Measurements from ENCODE around the gene CHCHD3.

The CHCHD3 gene

DNA sequence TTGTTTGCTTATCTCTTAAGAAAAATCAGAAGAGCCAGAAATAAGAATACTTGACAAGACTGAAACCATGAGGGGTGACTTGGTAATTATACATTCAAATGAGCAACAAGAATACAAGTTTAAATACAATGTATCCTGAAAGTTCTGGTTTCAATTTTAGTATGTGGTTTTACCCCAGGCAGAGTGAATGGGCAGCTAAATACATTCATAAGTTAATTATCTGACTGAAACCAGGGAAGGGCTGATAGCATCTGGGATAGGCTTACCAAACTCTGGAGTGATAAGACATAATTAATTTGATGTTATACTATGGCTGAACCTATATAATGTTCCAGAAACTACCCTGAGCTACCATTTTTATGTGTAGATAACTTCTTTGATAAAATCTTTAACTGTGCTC lies 253.4 kb downstream of the CHCHD3 start:
- no peak overlapping the region for H3K9ac ChIP-seq
- H3K36me3 ChIP-seq (ENCODE audit: insufficient read depth), result no peaks in the 10 kb centered on the region
- TF ChIP-seq CTCF (conservative IDR thresholded peaks at IDR 0.05; ENCODE audit: low read depth, low read length), result no peak
- H2AFZ ChIP-seq (ENCODE audit: low read depth), result no peak overlapping the region
- H4K20me1 ChIP-seq (ENCODE audit: insufficient read depth), result no peaks in the 10 kb centered on the region
- H3K27ac ChIP-seq, result no peak overlapping the region
- H3K4me3 ChIP-seq (IDR thresholded peaks at IDR 0.05; ENCODE audit: insufficient read depth, low read depth, low read length), result no peak overlapping the region
- H3K79me2 ChIP-seq (ENCODE audit: insufficient read depth, low read depth), result no peaks in the 10 kb centered on the region
- no peaks in the 10 kb centered on the region for H3K27me3 ChIP-seq (ENCODE audit: insufficient read depth, low read depth)
- peaks cover 22% of the 10 kb centered on the region for H3K4me1 ChIP-seq (ENCODE audit: low read depth, poor library complexity, severe bottlenecking)
- no peak overlapping the region; the same call in 1 of the 2 replicates for H3K4me2 ChIP-seq

DNA sequence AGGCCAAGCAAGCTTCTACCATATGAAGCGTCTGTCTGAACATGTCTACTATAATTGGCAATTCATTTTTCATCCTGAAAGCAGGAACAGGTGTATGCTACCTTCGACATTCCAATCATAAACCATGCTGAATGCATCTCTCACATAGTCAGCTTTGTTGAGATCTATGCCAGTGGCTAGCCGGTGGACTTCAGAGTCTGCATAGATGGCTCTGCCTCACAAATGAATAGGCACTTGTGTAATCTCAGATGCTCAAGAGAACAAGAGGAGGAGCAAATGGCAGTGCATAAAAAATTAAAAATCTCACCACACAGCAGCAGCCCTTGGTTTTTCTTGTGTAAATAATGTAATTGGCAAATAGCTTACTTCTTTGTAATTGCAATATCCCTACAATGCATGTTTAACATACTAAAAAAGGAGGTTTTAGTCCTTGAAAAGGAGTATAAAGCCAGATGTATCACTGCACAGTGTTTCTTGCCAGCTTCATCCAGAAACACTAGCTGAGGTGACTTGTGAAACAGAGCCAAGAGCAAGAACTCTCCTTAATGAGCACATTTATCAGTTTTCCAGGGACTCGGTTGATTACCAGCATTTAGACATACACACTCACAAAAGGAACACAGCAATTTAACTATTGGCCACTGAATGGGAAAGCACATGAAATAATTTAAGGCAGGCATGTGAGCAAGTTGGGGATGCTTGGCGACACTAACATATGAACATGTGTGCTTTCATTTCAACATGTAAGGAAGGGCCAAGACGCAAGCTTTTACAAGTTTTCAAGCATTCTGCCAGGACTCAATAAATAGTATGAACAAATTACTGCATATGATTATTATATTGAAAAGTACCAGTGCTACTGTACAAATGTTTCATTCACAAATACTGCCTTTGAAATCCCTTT lies 255.7 kb downstream of the CHCHD3 start:
- no peaks in the 10 kb centered on the region for H4K20me1 ChIP-seq (ENCODE audit: insufficient read depth)
- H3K9ac ChIP-seq, result no peak overlapping the region
- H3K4me2 ChIP-seq, result no peak overlapping the region
- peaks cover 22% of the 10 kb centered on the region for H3K4me1 ChIP-seq (ENCODE audit: low read depth, poor library complexity, severe bottlenecking)
- no peaks in the 10 kb centered on the region for H3K36me3 ChIP-seq (ENCODE audit: insufficient read depth)
- H3K79me2 ChIP-seq (ENCODE audit: insufficient read depth, low read depth), result no peaks in the 10 kb centered on the region
- H3K27me3 ChIP-seq (ENCODE audit: insufficient read depth, low read depth), result no peaks in the 10 kb centered on the region
- H2AFZ ChIP-seq (ENCODE audit: low read depth), result no peak overlapping the region
- no peak for TF ChIP-seq CTCF (conservative IDR thresholded peaks at IDR 0.05; ENCODE audit: low read depth, low read length)
- H3K27ac ChIP-seq, result no peak overlapping the region
- no peak overlapping the region for H3K4me3 ChIP-seq (IDR thresholded peaks at IDR 0.05; ENCODE audit: insufficient read depth, low read depth, low read length)

DNA sequence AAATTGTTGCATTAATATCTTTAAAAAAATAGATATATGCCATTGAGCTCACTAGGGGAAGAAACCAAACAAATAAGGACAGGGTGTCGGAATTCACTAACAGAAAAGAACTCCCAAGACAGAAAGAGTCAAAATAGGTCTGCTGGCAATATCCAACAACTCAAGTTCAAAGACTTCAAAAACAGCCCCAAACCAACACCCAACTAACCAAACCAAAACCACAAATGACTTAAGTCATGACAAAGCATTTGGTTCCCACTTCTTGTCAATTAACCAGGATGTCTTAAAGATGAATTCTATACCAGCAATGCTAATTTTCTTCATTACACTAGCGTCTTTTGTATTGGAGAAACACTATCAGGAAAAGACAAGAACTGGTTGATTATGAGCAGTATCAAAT lies 256.7 kb downstream of the CHCHD3 start:
- H3K27ac ChIP-seq, result no peak overlapping the region
- H3K4me3 ChIP-seq (IDR thresholded peaks at IDR 0.05; ENCODE audit: insufficient read depth, low read depth, low read length), result no peak overlapping the region
- H3K9ac ChIP-seq, result no peak overlapping the region
- H2AFZ ChIP-seq (ENCODE audit: low read depth), result no peak overlapping the region
- no peaks in the 10 kb centered on the region for H3K36me3 ChIP-seq (ENCODE audit: insufficient read depth)
- H4K20me1 ChIP-seq (ENCODE audit: insufficient read depth), result no peaks in the 10 kb centered on the region
- H3K27me3 ChIP-seq (ENCODE audit: insufficient read depth, low read depth), result no peaks in the 10 kb centered on the region
- H3K4me2 ChIP-seq, result no peak overlapping the region
- no peak for TF ChIP-seq CTCF (conservative IDR thresholded peaks at IDR 0.05; ENCODE audit: low read depth, low read length)
- H3K4me1 ChIP-seq (ENCODE audit: low read depth, poor library complexity, severe bottlenecking), result peaks cover 22% of the 10 kb centered on the region
- H3K79me2 ChIP-seq (ENCODE audit: insufficient read depth, low read depth), result no peaks in the 10 kb centered on the region

- Histone ChIP-seq H3K79me2 (ENCODE audit: insufficient read depth, low read depth) (no peaks in the 10 kb centered on the region), H3K4me3 (IDR thresholded peaks at IDR 0.05; ENCODE audit: insufficient read depth, low read depth, low read length) (no peak overlapping the region), H3K9ac (no peak overlapping the region), H3K36me3 (ENCODE audit: insufficient read depth) (no peaks in the 10 kb centered on the region), H3K4me2 (no peak overlapping the region), H4K20me1 (ENCODE audit: insufficient read depth) (no peaks in the 10 kb centered on the region), H3K27ac (no peak overlapping the region), H2AFZ (ENCODE audit: low read depth) (no peak overlapping the region), H3K4me1 (ENCODE audit: low read depth, poor library complexity, severe bottlenecking) (no peaks in the 10 kb centered on the region), H3K27me3 (ENCODE audit: insufficient read depth, low read depth) (no peaks in the 10 kb centered on the region)
- TF ChIP-seq CTCF (conservative IDR thresholded peaks at IDR 0.05; ENCODE audit: low read depth, low read length), result no peak
Measured at GRCh38 chr7:132819648-132820047, 262.2 kb downstream of the CHCHD3 start.
